PC-3 (cell line): Measurements from ENCODE around the gene FBN2.

Experiments used
- EZH2 ChIP-seq: fragments of 300-600 bp; sonication (generic); IDR thresholded peaks from one replicate; pipeline ENCODE4 v1.6.1; 2017; ENCODE audit warnings: antibody characterized with exemption, mild to moderate bottlenecking, low read length; ENCODE audit not compliant: unreplicated experiment
- TF ChIP-seq, protein P1 (sequence below): fragments of 300-600 bp; sonication (generic); conservative IDR thresholded peaks from 2 replicates; pipeline ENCODE4 v1.5.1; 2017; ENCODE audit warnings: antibody characterized with exemption, low read depth, mild to moderate bottlenecking, low read length

DNA sequence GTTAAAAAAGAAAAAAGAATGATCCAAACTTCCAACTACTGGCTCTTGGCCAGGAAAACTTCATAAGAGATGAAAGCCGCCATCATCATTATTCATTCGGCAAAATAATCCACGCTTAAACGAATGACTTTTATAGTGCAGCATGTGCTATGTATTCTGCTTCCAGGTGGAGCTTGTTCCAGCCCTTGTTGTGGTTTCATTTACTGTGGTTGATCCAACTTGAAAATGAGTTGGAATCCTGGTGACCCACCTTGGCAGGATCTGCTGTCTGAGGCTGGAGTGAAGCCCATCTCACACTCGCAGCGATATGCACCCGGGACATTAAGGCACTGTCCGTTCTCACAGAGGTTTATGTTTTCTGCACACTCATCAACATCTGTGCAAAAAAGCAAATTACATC lies 209.6 kb downstream of the FBN2 start:
- TF ChIP-seq, protein P1, sequence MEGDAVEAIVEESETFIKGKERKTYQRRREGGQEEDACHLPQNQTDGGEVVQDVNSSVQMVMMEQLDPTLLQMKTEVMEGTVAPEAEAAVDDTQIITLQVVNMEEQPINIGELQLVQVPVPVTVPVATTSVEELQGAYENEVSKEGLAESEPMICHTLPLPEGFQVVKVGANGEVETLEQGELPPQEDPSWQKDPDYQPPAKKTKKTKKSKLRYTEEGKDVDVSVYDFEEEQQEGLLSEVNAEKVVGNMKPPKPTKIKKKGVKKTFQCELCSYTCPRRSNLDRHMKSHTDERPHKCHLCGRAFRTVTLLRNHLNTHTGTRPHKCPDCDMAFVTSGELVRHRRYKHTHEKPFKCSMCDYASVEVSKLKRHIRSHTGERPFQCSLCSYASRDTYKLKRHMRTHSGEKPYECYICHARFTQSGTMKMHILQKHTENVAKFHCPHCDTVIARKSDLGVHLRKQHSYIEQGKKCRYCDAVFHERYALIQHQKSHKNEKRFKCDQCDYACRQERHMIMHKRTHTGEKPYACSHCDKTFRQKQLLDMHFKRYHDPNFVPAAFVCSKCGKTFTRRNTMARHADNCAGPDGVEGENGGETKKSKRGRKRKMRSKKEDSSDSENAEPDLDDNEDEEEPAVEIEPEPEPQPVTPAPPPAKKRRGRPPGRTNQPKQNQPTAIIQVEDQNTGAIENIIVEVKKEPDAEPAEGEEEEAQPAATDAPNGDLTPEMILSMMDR, result no peak
- TF ChIP-seq EZH2, result no peak
